ENCODE results near the gene JPH2.

DNA sequence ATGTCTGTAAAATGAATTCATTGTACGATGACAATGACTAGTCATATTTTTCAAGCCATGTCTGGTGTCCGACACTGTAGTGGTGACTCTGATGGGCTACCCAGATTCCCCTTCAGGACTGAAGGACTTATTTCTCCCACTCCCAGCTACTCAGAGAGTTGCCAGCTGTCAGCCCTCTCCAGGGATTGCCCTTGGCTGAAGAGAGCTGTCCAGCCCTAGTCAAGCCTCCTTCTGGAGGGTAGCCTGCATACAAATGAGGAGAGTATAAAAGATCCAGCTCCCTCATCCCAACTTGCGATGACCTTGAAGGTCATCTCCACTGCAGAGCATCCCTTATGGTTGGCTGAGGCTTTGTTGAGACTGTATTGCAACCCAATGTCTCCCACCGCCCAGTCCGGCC, 29.9 kb downstream of the JPH2 start:
- TF ChIP-seq, protein P1, sequence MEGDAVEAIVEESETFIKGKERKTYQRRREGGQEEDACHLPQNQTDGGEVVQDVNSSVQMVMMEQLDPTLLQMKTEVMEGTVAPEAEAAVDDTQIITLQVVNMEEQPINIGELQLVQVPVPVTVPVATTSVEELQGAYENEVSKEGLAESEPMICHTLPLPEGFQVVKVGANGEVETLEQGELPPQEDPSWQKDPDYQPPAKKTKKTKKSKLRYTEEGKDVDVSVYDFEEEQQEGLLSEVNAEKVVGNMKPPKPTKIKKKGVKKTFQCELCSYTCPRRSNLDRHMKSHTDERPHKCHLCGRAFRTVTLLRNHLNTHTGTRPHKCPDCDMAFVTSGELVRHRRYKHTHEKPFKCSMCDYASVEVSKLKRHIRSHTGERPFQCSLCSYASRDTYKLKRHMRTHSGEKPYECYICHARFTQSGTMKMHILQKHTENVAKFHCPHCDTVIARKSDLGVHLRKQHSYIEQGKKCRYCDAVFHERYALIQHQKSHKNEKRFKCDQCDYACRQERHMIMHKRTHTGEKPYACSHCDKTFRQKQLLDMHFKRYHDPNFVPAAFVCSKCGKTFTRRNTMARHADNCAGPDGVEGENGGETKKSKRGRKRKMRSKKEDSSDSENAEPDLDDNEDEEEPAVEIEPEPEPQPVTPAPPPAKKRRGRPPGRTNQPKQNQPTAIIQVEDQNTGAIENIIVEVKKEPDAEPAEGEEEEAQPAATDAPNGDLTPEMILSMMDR (IDR thresholded peaks at IDR 0.05 in 2 of 3, conservative IDR thresholded peaks at IDR 0.05 in 1 of 3; ENCODE audit: borderline replicate concordance in 1 of 3, insufficient read depth in 1 of 3, low read depth in 2 of 3, low read length in 2 of 3), result no peak
- TF ChIP-seq CEBPB (IDR thresholded peaks at IDR 0.05; ENCODE audit: low read depth) (no peak), EZH2phosphoT487 (IDR thresholded peaks at IDR 0.05; ENCODE audit: borderline replicate concordance) (no peak), JUND (IDR thresholded peaks at IDR 0.05) (no peak), POLR2A (IDR thresholded peaks at IDR 0.05; ENCODE audit: borderline replicate concordance, extremely low read depth, insufficient read depth, insufficient read length) (no peak), POLR2AphosphoS5 (IDR thresholded peaks at IDR 0.05; ENCODE audit: low read depth, low read length) (no peak)
